CD14-positive monocyte (primary cell): ENCODE results near the gene WDR45B. TPM values are rescaled to one million over a fixed set of nuclear protein-coding genes. Genes with fewer than 3 reads are reported as not detected.

ENCODE experiments used
- DNase-seq, 3 donors: peaks; one replicate each; pipeline ENCODE4 v3.0.0-alpha.2; 2011 to 2022
- H2AFZ ChIP-seq: 2 replicates; pipeline ENCODE4 v1.6.0; 2012; ENCODE audit warnings: mild to moderate bottlenecking, low read depth, low read length, inconsistent platforms; ENCODE audit not compliant: insufficient read depth, poor library complexity, severe bottlenecking
- H3K27ac ChIP-seq, 2 donors: 1 replicate in 1 of 2; 2 replicates in 1 of 2; pipeline ENCODE4 v1.5.1; 2012 to 2013; ENCODE audit warnings: low read length in 2 of 2, control low read depth in 1 of 2, inconsistent platforms in 1 of 2, low read depth in 1 of 2, mild to moderate bottlenecking in 1 of 2
- H3K27me3 ChIP-seq, 2 donors: one replicate each; pipeline versions ENCODE4 v1.6.0 to v1.6.1; 2011 to 2013; ENCODE audit warnings: low read length in 2 of 2; ENCODE audit not compliant: control insufficient read depth in 2 of 2, insufficient read depth in 2 of 2
- H3K36me3 ChIP-seq, 2 donors: replicated peaks in 1 of 2; 1 replicate in 1 of 2; 2 replicates in 1 of 2; pipeline versions ENCODE4 v1.5.1 to v1.6.1; 2012 to 2013; ENCODE audit warnings: low read length in 2 of 2, control low read depth in 1 of 2, inconsistent platforms in 1 of 2, mild to moderate bottlenecking in 1 of 2; ENCODE audit not compliant: insufficient read depth in 2 of 2, control insufficient read depth in 1 of 2
- H3K4me1 ChIP-seq, 2 donors: 1 replicate in 1 of 2; 2 replicates in 1 of 2; pipeline versions ENCODE4 v1.5.1 to v1.6.1; 2012 to 2013; ENCODE audit warnings: low read length in 2 of 2, control low read depth in 1 of 2, inconsistent platforms in 1 of 2, mild to moderate bottlenecking in 1 of 2, moderate library complexity in 1 of 2; ENCODE audit not compliant: insufficient read depth in 2 of 2, control insufficient read depth in 1 of 2
- H3K4me2 ChIP-seq: replicated peaks from 2 replicates; pipeline ENCODE3; 2012; ENCODE audit warnings: low read length, moderate library complexity, mild to moderate bottlenecking; ENCODE audit not compliant: poor library complexity, severe bottlenecking; ENCODE audit errors: extremely low read depth
- H3K4me3 ChIP-seq, 3 experiments: fragments of 200-600 bp in 1 of 3; sonication (generic) in 1 of 3; replicated peaks in 1 of 3; 1 replicate in 2 of 3; 2 replicates in 1 of 3; pipeline ENCODE4 v1.5.1; 2011 to 2013; ENCODE audit warnings: low read length in 3 of 3, mild to moderate bottlenecking in 3 of 3, control low read depth in 2 of 3, low read depth in 2 of 3, inconsistent platforms in 1 of 3, moderate library complexity in 1 of 3
- H3K79me2 ChIP-seq: 2 replicates; pipeline ENCODE4 v1.6.0; 2012; ENCODE audit warnings: mild to moderate bottlenecking, control low read depth, inconsistent platforms, low read length, moderate library complexity; ENCODE audit not compliant: insufficient read depth
- H3K9ac ChIP-seq: 2 replicates; pipeline ENCODE4 v1.6.0; 2017; ENCODE audit warnings: low read length, mild to moderate bottlenecking; ENCODE audit not compliant: insufficient read depth, poor library complexity, severe bottlenecking
- H3K9me3 ChIP-seq, 2 donors: replicated peaks in 1 of 2; 1 replicate in 1 of 2; 2 replicates in 1 of 2; pipeline versions ENCODE4 v1.5.1 to v1.6.1; 2012 to 2013; ENCODE audit warnings: low read length in 2 of 2, control low read depth in 1 of 2; ENCODE audit not compliant: control insufficient read depth in 1 of 2, insufficient read depth in 1 of 2
- H4K20me1 ChIP-seq: 2 replicates; pipeline ENCODE4 v1.6.0; 2012; ENCODE audit warnings: mild to moderate bottlenecking, low read length, control low read depth, moderate library complexity; ENCODE audit not compliant: insufficient read depth
- H3K27ac Mint-ChIP-seq, 7 donors: one replicate each; pipeline ENCODE4 v1.8.0; 2020; ENCODE audit warnings: mild to moderate bottlenecking in 7 of 7, mixed read lengths in 7 of 7, moderate library complexity in 6 of 7, inconsistent platforms in 2 of 7
- H3K27me3 Mint-ChIP-seq, 3 donors: one replicate each; pipeline ENCODE4 v1.8.0; 2021 to 2022; ENCODE audit warnings: low read depth in 3 of 3, mild to moderate bottlenecking in 3 of 3, mixed read lengths in 3 of 3, moderate library complexity in 3 of 3, inconsistent platforms in 1 of 3
- H3K36me3 Mint-ChIP-seq, 2 donors: one replicate each; pipeline ENCODE4 v1.8.0; 2020; ENCODE audit warnings: mixed read lengths in 2 of 2, inconsistent platforms in 1 of 2, mild to moderate bottlenecking in 1 of 2
- H3K4me1 Mint-ChIP-seq: one replicate; pipeline ENCODE4 v1.8.0; 2020; ENCODE audit warnings: mild to moderate bottlenecking, mixed read lengths
- H3K4me3 Mint-ChIP-seq, 2 donors: one replicate each; pipeline ENCODE4 v1.8.0; 2020; ENCODE audit warnings: mild to moderate bottlenecking in 2 of 2, mixed read lengths in 2 of 2, moderate library complexity in 1 of 2
- H3K9me3 Mint-ChIP-seq, 7 donors: one replicate each; pipeline ENCODE4 v1.8.0; 2020 to 2022; ENCODE audit warnings: mixed read lengths in 7 of 7, mild to moderate bottlenecking in 6 of 7, moderate library complexity in 6 of 7, inconsistent platforms in 2 of 7
- WGBS: methylation state at CpG from one replicate; pipeline ENCODE4 v1.1.5; 2013; ENCODE audit warnings: missing lambda C conversion rate; ENCODE audit not compliant: insufficient coverage; 5-methylcytosine and 5-hydroxymethylcytosine counted together
- intact Hi-C, 2 donors: fragments of 100-400 bp; cut with micrococcal nuclease; formaldehyde crosslinking; loops; one replicate each; pipeline versions ENCODE4 v1.15.0 to v1.15.1; 2023
- polyA plus RNA-seq, 3 donors: library from polyadenylated mRNA; depleted of rRNA in 1 of 3; unstranded in 2 of 3; stranded (reverse) in 1 of 3; fragments of 300-500 nt in 2 of 3; fragments of >200 nt in 1 of 3; fragmentation: Illumina TruSeq in 2 of 3; gene quantifications; 1 replicate in 2 of 3; 2 replicates in 1 of 3; pipeline ENCODE4 v1.2.3, GENCODE V29; 2012 to 2021
- TF ChIP-seq, protein P1 (sequence below): fragments of 200-600 bp; IDR thresholded peaks from one replicate; pipeline ENCODE4 v1.8.0; 2022; ENCODE audit warnings: antibody characterized with exemption, mild to moderate bottlenecking

Gene WDR45B
- polyA plus RNA-seq, 3 donors = 42.6 to 82.6 (median 60.3) TPM

DNA sequence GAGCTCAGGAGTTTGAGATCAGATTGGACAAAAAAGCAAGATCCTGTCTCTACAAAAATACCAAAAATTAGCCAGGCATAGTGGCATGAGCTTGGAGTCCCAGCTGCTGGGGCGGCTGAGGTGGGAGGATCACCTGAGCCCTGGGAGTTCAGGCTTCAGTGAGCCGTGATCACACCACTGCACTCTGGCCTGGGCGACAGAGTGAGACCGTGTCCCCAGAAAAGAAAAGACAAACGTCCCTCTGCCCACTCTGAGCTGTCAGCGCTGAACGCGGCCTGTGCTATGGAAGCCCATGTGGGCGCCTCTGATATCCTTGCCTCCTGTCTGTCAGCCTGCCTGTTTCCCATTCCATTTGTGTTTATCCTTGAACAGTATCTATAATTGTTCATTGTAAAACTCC is 78.0 kb downstream of the WDR45B start:
- DNase-seq = no peak
- H3K9me3 ChIP-seq = no peaks in the 10 kb centered on the region
- Mint-ChIP-seq H3K4me1 (peaks cover 4% of the 10 kb centered on the region), H3K27ac (peak overlapping the region in 2 of 7 donors; percentile 25 to 49), H3K4me3 (no peak overlapping the region), H3K9me3 (no peaks in the 10 kb centered on the region), H3K27me3 (no peaks in the 10 kb centered on the region), H3K36me3 (peaks cover 76 to 94% of the 10 kb centered on the region in 2 donors)
- no peak overlapping the region for H3K27ac ChIP-seq
- H3K9ac ChIP-seq = no peak overlapping the region
- H3K79me2 ChIP-seq = peaks cover 3% of the 10 kb centered on the region
- no peak overlapping the region for H2AFZ ChIP-seq
- H3K4me2 ChIP-seq = no peak overlapping the region
- peaks cover 22% of the 10 kb centered on the region for H4K20me1 ChIP-seq
- TF ChIP-seq, protein P1, sequence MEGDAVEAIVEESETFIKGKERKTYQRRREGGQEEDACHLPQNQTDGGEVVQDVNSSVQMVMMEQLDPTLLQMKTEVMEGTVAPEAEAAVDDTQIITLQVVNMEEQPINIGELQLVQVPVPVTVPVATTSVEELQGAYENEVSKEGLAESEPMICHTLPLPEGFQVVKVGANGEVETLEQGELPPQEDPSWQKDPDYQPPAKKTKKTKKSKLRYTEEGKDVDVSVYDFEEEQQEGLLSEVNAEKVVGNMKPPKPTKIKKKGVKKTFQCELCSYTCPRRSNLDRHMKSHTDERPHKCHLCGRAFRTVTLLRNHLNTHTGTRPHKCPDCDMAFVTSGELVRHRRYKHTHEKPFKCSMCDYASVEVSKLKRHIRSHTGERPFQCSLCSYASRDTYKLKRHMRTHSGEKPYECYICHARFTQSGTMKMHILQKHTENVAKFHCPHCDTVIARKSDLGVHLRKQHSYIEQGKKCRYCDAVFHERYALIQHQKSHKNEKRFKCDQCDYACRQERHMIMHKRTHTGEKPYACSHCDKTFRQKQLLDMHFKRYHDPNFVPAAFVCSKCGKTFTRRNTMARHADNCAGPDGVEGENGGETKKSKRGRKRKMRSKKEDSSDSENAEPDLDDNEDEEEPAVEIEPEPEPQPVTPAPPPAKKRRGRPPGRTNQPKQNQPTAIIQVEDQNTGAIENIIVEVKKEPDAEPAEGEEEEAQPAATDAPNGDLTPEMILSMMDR = no peak
- H3K36me3 ChIP-seq = peaks cover 78 to 99% of the 10 kb centered on the region in 2 donors
- whole genome bisulfite sequencing = 94% methylated on average over 5 of the region's 9 CpGs
- no peaks in the 10 kb centered on the region for H3K4me1 ChIP-seq
- H3K27me3 ChIP-seq = no peaks in the 10 kb centered on the region
- intact Hi-C loops = no loop called here
- H3K4me3 ChIP-seq = no peak overlapping the region

- Mint-ChIP-seq H3K27ac (no peak overlapping the region), H3K4me1 (peaks cover 7% of the 10 kb centered on the region), H3K36me3 (peaks cover 74 to 93% of the 10 kb centered on the region in 2 donors), H3K4me3 (no peak overlapping the region), H3K27me3 (no peaks in the 10 kb centered on the region), H3K9me3 (no peaks in the 10 kb centered on the region)
- Histone ChIP-seq H3K79me2 (peaks cover 3% of the 10 kb centered on the region), H2AFZ (no peak overlapping the region), H3K9ac (no peak overlapping the region), H3K4me1 (no peaks in the 10 kb centered on the region), H4K20me1 (peaks cover 22% of the 10 kb centered on the region), H3K27ac (no peak overlapping the region), H3K36me3 (peaks cover 74 to 99% of the 10 kb centered on the region in 2 donors), H3K9me3 (no peaks in the 10 kb centered on the region), H3K4me2 (no peak overlapping the region), H3K27me3 (no peaks in the 10 kb centered on the region), H3K4me3 (no peak overlapping the region)
- WGBS = 98% methylated on average over 8 of the region's 11 CpGs
- intact Hi-C loops = no loop called here
- DNase-seq = no peak
- TF ChIP-seq, protein P1 = no peak
Measured at GRCh38 chr17:82569621-82570020, 78.6 kb downstream of the WDR45B start.
